ENCODE results near the gene PRR14L. TPM values are rescaled to one million over a fixed set of nuclear protein-coding genes. Genes with fewer than 3 reads are reported as not detected.
A peak's percentile ranks its signal among the peaks of the same experiment; 100 is the strongest.
"Not testable (repeated sequence)": the region's sequence is repeated elsewhere in the genome, so short reads cannot be mapped to it uniquely, and the experiment has no call there.

The PRR14L gene
- 68.9 and 80.9 TPM in 2 replicates for total RNA-seq (ENCODE audit: low replicate concordance)
- long read RNA-seq, transcript PRR14L-206 (3 exons, 718 nt): major isoform, 6 of 80 reads
- long read RNA-seq, partial matches to known transcripts: 50 of 80 reads
- long read RNA-seq, other reads (novel, unspliced or antisense): 24 of 80 reads

GRCh38 chr22:31749636-31750364, at the start of gene PRR14L:
PRR14L (minus strand) TSS chr22:31750132; CDS start chr22:31738860, 11,272 bp downstream.
- H3K4me3 Mint-ChIP-seq: peak within 1 kb of the TSS; percentile 95
- peaks cover 4% of the 10 kb centered on the region for H3K36me3 Mint-ChIP-seq
- TF ChIP-seq CTCF (conservative IDR thresholded peaks at IDR 0.05): no peak
- H3K27ac Mint-ChIP-seq: peak within 1 kb of the TSS; percentile 98
- DNase-seq (ENCODE audit: extremely low spot score, unreplicated experiment): peak; percentile 99
- H3K9me3 Mint-ChIP-seq: no peaks in the 10 kb centered on the region
- H3K4me1 Mint-ChIP-seq (ENCODE audit: unreplicated experiment): peaks cover 47% of the 10 kb centered on the region
- H3K27me3 Mint-ChIP-seq: no peaks in the 10 kb centered on the region

- not testable (repeated sequence) for H3K4me3 Mint-ChIP-seq; DNase-seq (ENCODE audit: extremely low spot score, unreplicated experiment); H3K4me1 Mint-ChIP-seq (ENCODE audit: unreplicated experiment); H3K9me3 Mint-ChIP-seq; H3K27me3 Mint-ChIP-seq
- Mint-ChIP-seq H3K36me3 (peaks cover 20% of the 10 kb centered on the region), H3K27ac (peak overlapping the region; percentile 92)
Measured at GRCh38 chr22:31799358-31799757, 49.4 kb upstream of the PRR14L start.

- DNase-seq (ENCODE audit: extremely low spot score, unreplicated experiment): no peak
- peaks cover 19% of the 10 kb centered on the region for H3K36me3 Mint-ChIP-seq
- TF ChIP-seq CTCF (conservative IDR thresholded peaks at IDR 0.05): no peak
- H3K4me3 Mint-ChIP-seq: no peak overlapping the region
- H3K27ac Mint-ChIP-seq: no peak overlapping the region
- H3K27me3 Mint-ChIP-seq: no peaks in the 10 kb centered on the region
- no peaks in the 10 kb centered on the region for H3K4me1 Mint-ChIP-seq (ENCODE audit: unreplicated experiment)
- no peaks in the 10 kb centered on the region for H3K9me3 Mint-ChIP-seq
Measured at GRCh38 chr22:31790240-31790639, 40.3 kb upstream of the PRR14L start.

- Mint-ChIP-seq H3K27ac (no peak overlapping the region), H3K4me3 (no peak overlapping the region)
- no peak for DNase-seq (ENCODE audit: extremely low spot score, unreplicated experiment)
Measured at GRCh38 chr22:31789803-31790202, 39.9 kb upstream of the PRR14L start.

GRCh38 chr22:31776231-31776630, 26.3 kb upstream of the PRR14L start:
- TF ChIP-seq CTCF (conservative IDR thresholded peaks at IDR 0.05): no peak
- no peak overlapping the region for H3K27ac Mint-ChIP-seq

More at GRCh38 chr22:31789803-31790202, 39.9 kb upstream of the PRR14L start:
- peaks cover 19% of the 10 kb centered on the region for H3K36me3 Mint-ChIP-seq
- H3K27me3 Mint-ChIP-seq: no peaks in the 10 kb centered on the region
- H3K4me1 Mint-ChIP-seq (ENCODE audit: unreplicated experiment): no peaks in the 10 kb centered on the region
- no peaks in the 10 kb centered on the region for H3K9me3 Mint-ChIP-seq
- TF ChIP-seq CTCF (conservative IDR thresholded peaks at IDR 0.05): no peak

GRCh38 chr22:31773416-31773815, 23.5 kb upstream of the PRR14L start:
- no peak for TF ChIP-seq CTCF (conservative IDR thresholded peaks at IDR 0.05)
- Mint-ChIP-seq H3K4me1 (ENCODE audit: unreplicated experiment) (no peaks in the 10 kb centered on the region), H3K9me3 (no peaks in the 10 kb centered on the region), H3K27ac (no peak overlapping the region), H3K4me3 (no peak overlapping the region), H3K27me3 (no peaks in the 10 kb centered on the region), H3K36me3 (peaks cover under 1% of the 10 kb centered on the region)
- DNase-seq (ENCODE audit: extremely low spot score, unreplicated experiment): no peak

More at GRCh38 chr22:31776231-31776630, 26.3 kb upstream of the PRR14L start:
- DNase-seq (ENCODE audit: extremely low spot score, unreplicated experiment): no peak
- no peaks in the 10 kb centered on the region for H3K27me3 Mint-ChIP-seq
- H3K4me1 Mint-ChIP-seq (ENCODE audit: unreplicated experiment): no peaks in the 10 kb centered on the region
- H3K4me3 Mint-ChIP-seq: no peak overlapping the region
- H3K36me3 Mint-ChIP-seq: peaks cover 15% of the 10 kb centered on the region
- H3K9me3 Mint-ChIP-seq: no peaks in the 10 kb centered on the region

Data from type B pancreatic cell (in vitro differentiated cells).